Mesenteric fat pad (tissue), 1 donor: Measurements from ENCODE around the gene PLEKHG4. TPM values are rescaled to one million over a fixed set of nuclear protein-coding genes. Genes with fewer than 3 reads are reported as not detected.

ENCODE experiments used
- DNase-seq: peaks from one replicate; pipeline ENCODE4 v3.0.0-alpha.2; 2020; ENCODE audit warnings: low spot score
- total RNA-seq: library from RNA; stranded (reverse); fragmentation: NEBNext Ultra II Directional; extraction: Animal tissue kit (Norgen Biotek cat#: 25700); gene quantifications from one replicate; pipeline ENCODE4 v1.2.1, GENCODE V29; 2021
- donor health status: DM: yes; HTN: yes; CAD: no.

PLEKHG4 gene
- total RNA-seq, 1 donor from 2014 or later, result 4.0 TPM

GRCh38 chr16:67244387-67245185 lies 34.7 kb upstream of the PLEKHG4 start:
- DNase-seq, result no peak

DNA sequence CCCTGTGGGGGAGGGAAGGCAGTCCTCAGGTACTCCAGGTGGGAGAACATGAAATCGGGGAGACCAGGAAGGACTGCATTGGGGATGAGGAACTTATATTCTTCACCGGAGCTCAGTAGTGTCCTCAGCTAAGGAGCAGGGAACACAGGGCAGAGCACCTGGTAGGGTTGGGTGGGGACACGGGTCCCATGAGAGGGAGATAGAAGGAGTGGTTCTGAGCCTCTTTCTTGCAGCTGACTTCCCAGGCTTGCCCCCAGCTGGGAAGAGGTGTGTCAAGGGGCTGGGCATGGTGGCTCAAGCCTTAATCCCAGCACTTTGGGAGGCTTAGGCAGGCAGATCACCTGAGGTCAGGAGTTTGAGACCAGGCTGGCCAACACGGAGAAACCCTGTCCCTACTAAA lies 34.1 kb upstream of the PLEKHG4 start:
- no peak for DNase-seq

- DNase-seq, result no peak
Observed at GRCh38 chr16:67245674-67246080, 33.7 kb upstream of the PLEKHG4 start.

DNA sequence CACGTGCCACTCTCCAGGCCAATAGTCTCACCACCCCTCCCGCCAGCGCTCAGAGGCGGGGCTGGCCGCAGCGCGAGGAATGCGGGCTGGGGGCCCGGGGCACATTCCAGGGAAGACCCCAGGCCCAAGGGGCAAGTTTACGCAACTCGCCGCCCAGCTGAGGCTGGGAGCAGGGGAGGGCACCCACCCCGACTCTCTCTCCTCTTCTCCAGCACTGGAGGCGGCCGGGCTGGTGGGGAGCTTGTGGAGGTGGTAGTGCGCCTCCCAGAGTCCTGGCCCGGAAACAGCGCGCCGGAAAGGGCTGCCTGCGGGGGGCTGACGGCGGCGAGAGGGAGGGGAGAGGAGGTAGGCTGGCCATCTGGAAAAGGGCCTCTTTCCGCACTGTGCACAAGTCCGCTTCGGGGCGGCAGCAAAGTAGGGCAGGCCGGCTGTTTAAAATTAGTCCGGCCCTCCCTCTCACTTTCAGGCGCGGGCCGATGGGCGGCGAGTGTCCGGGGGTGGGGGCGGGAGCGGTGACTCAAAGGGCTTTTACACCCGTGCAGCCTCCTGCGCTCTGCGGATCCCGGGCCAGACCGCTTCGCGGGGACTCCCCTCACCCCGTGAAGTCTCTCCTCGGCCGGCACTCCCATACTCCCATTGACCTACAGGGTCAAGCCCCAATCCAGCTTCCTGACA lies 33.1 kb upstream of the PLEKHG4 start:
- no peak for DNase-seq

DNA sequence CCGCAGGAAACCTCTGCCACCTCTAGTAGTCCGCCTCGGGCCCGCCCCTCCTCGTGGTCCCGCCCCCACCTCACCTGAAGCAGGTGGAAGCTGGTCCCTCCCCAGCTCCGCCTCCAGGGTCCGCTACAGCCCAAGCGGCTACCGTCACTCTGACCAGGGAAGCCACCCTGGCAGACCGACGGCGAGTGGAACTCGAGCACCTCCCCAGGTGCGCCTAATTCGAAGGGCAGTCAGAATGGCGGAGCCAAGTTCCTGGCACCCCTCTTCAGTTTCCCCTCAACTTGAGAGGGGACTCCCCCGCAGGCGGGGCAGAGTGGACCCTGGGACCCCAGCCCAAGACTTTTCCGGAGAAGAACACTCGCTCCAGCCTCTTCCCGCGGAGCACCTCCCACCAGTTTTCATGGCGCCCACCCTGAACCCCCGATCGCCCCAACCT lies 32.6 kb upstream of the PLEKHG4 start:
- no peak for DNase-seq

DNA sequence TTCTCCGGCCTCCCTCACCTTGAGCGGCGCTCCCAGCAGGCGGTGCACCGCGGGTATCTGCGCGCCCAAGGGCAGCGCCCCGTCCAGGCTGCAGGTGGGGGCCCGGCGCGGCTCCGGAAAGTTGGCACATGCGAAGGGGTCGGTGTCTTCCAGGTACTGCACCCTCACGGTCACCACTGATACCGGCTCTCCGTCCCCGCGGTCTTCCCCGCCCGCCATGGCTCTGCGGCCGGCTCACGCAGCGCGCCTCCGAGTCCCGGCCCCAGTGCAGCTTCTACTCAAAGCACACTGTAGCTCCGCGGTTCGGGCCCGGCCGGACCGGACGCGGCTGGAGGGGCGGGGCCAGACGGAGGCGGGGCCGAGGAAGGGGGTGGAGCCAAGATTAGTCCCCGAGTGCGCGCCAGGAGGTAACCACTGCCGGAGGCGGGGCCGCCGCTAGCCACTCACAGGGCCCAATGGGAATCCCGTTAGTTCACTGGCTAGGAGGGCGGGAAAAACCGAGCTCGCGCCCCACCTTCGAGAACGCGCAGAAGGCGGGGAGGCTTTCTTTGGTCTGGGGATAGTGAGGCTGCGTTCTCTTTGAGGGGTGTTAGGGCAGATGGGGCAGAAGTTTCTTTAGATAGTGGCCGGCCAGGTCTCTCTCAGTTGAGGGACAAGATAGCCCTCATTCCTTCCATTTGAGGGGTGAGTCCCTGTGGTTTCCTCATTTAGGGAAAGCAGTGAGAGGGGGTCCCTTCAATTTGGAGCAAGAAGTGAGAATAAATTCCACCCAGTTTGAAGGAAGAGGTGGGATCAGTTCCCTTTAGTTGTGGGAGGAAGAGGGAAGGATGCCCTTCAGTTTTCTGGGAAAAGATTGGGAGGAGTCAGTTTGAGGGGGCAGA lies 31.9 kb upstream of the PLEKHG4 start, which contains the start of gene FHOD1:
TSS of gene FHOD1 (minus strand) at position 290 of the 881 bp plus-strand sequence. CDS start at position 219, 71 bp downstream.
- peak; percentile 99 for DNase-seq

DNA sequence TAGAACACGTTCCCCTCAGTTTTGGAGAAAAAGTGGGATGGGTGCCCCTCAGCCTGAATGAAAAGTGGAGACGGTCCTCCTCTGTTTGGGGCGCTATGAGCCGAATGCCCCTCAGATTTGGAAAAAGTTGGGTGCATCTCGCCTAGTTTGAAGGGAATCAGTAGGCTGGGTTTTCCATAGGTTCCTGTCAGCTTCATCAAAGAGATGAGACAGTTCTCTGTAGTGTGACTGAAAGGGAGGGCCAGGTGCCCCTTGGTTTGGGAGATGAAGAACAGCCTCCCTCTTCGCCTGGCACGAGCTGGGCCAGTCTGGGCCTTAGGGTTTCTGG lies 31.3 kb upstream of the PLEKHG4 start:
- DNase-seq, result no peak

- DNase-seq, result no peak
Observed at GRCh38 chr16:67248401-67249177, 30.7 kb upstream of the PLEKHG4 start, which contains the start of gene SLC9A5. Gene SLC9A5, plus strand, starts transcription at chr16:67248979. Its CDS starts 36 bp downstream, at chr16:67249015.

- DNase-seq, result no peak
Observed at GRCh38 chr16:67249178-67250044, 29.9 kb upstream of the PLEKHG4 start.

DNA sequence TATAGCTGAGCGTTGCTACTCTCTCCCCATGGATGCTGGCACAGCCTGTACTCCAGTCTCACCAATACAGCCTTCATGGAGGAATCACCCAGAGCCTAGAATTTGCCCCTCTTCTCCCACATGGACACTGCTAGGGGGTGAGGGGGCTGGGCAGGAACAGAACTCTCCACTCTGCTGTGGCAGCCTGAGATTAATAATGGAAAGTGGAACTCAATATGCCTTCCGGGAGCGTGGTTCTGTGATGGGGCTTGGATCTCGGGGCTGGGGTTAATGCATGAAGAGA lies 29.3 kb upstream of the PLEKHG4 start:
- no peak for DNase-seq

- no peak for DNase-seq
Observed at GRCh38 chr16:67252609-67253497, 26.5 kb upstream of the PLEKHG4 start.

- DNase-seq, result no peak
Observed at GRCh38 chr16:67254801-67255552, 24.4 kb upstream of the PLEKHG4 start.

DNA sequence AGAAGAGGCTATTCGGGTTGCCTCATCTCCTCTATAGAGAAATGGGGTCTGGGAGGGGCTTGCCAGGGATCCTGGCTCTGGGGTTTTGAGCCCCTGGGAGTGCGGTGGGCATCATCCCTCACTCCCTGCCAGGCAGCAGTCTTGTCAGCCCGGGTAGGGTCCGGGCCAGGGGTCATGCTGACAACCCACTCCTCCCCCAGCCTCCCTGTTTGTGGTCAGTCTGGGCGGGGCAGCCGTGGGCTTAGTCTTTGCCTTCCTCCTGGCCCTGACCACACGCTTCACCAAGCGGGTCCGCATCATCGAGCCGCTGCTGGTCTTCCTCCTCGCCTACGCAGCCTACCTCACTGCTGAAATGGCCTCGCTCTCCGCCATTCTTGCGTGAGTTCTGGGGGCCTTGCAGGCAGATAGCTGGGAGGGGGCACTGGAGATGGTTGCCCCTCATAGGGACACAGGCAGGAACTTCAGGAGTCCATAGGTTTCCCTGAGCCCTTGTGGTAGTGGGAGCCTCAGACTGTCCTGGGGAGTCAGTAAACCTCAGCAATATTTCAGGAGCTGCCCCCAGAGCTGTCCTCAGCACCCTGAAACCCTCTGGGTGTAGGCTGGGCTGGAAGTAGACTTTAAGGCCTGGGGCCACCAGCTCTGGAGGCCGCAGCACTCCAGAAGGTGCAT lies 23.6 kb upstream of the PLEKHG4 start:
- DNase-seq, result no peak

DNA sequence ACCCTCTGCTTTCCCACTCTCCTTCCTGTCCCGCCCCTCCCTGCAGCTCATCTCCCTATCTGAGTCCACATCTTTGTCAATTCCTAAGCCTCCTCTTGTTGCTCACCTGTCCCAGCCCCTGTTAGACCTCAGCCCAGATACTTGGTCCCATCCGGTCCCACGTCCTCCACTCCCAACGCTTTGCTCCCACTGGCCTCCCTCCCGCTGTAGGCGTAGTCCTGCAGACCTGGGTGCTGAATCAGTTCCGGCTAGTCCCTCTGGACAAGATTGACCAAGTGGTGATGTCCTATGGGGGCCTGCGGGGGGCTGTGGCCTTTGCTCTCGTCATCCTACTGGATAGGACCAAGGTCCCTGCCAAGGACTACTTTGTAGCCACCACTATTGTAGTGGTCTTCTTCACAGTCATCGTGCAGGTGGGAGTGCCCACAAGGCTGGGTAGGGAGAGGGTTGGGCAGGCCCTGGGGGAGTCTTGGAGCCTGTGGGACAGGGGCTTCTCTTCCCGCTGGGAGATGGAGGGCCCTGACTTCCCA lies 22.6 kb upstream of the PLEKHG4 start:
- no peak for DNase-seq

GRCh38 chr16:67257486-67258160 lies 21.7 kb upstream of the PLEKHG4 start:
- no peak for DNase-seq

GRCh38 chr16:67258161-67258835 lies 21.0 kb upstream of the PLEKHG4 start:
- no peak for DNase-seq
